Effector CD8-positive, alpha-beta T cell (primary cell): ENCODE results near the gene DHPS.
A peak's percentile ranks its signal among the peaks of the same experiment; 100 is the strongest.
"Not testable (repeated sequence)": the region's sequence is repeated elsewhere in the genome, so short reads cannot be mapped to it uniquely, and the experiment has no call there.

ENCODE experiments used
- DNase-seq: peaks from one replicate; lab custom pipeline; 2025; lab: John Stamatoyannopoulos, UW

Gene DHPS

GRCh38 chr19:12646551-12646950 lies 35.1 kb downstream of the DHPS start:
- no peak for DNase-seq

GRCh38 chr19:12643716-12644115 lies 38.0 kb downstream of the DHPS start:
- DNase-seq, result not testable (repeated sequence)

GRCh38 chr19:12642506-12642905 lies 39.2 kb downstream of the DHPS start:
- no peak for DNase-seq

- no peak for DNase-seq
These were observed 40.2 kb downstream of the DHPS start for GRCh38 chr19:12641456-12641855.

GRCh38 chr19:12639901-12640613 lies 41.6 kb downstream of the DHPS start:
- peak; percentile 71 for DNase-seq

GRCh38 chr19:12638611-12639182 lies 43.0 kb downstream of the DHPS start:
- DNase-seq, result no peak

- DNase-seq, result no peak
These were observed 45.0 kb downstream of the DHPS start for GRCh38 chr19:12636631-12637030.

GRCh38 chr19:12629215-12629614 lies 52.5 kb downstream of the DHPS start:
- DNase-seq, result no peak

GRCh38 chr19:12628040-12629022 lies 53.3 kb downstream of the DHPS start:
- DNase-seq, result no peak

- no peak for DNase-seq
These were observed 54.7 kb downstream of the DHPS start for GRCh38 chr19:12626958-12627357.
